SK-N-SH treated with all-trans-retinoic acid at 6 μM for 48 hours (cell line): ENCODE measurements around the gene C15orf61.

ENCODE experiments used
- ATAC-seq: fragments of 200-7000 bp; cut with Tn5 transposase; 3 replicates; pipeline ENCODE4 v1.9.1; 2020; ENCODE audit warnings: mild to moderate bottlenecking, moderate library complexity
- ARNTL ChIP-seq: fragments of 450-650 bp; formaldehyde crosslinking; IDR thresholded peaks from 2 replicates; pipeline ENCODE4 v1.5.0; 2020; ENCODE audit warnings: low read depth, mild to moderate bottlenecking, moderate library complexity, borderline replicate concordance
- BACH2 ChIP-seq: fragments of 250-450 bp; sonication (Bioruptor Pico); IDR thresholded peaks from 2 replicates; pipeline ENCODE4 v1.9.0; 2021; ENCODE audit warnings: mild to moderate bottlenecking, borderline replicate concordance
- CSDC2 ChIP-seq: fragments of 250-450 bp; sonication (Bioruptor Pico); IDR thresholded peaks from 2 replicates; pipeline ENCODE4 v1.5.0; 2020; ENCODE audit warnings: mild to moderate bottlenecking, moderate library complexity
- ESRRG ChIP-seq: fragments of 250-450 bp; sonication (Bioruptor Pico); IDR thresholded peaks from 2 replicates; pipeline ENCODE4 v1.6.1; 2021; ENCODE audit warnings: mild to moderate bottlenecking
- GLIS3 ChIP-seq: fragments of 250-450 bp; sonication (Bioruptor Pico); IDR thresholded peaks from 2 replicates; pipeline ENCODE4 v1.5.0; 2020; ENCODE audit warnings: mild to moderate bottlenecking, moderate library complexity
- ISL1 ChIP-seq: fragments of 250-450 bp; sonication (Bioruptor Pico); IDR thresholded peaks from 2 replicates; pipeline ENCODE4 v2.1.2; 2022; ENCODE audit warnings: mild to moderate bottlenecking, moderate library complexity
- OSR1 ChIP-seq: fragments of 250-450 bp; sonication (Bioruptor Pico); IDR thresholded peaks from 2 replicates; pipeline ENCODE4 v1.8.0; 2022; ENCODE audit warnings: moderate library complexity, mild to moderate bottlenecking, inconsistent platforms
- PPARA ChIP-seq: fragments of 250-450 bp; sonication (Bioruptor Pico); IDR thresholded peaks from 2 replicates; pipeline ENCODE4 v1.5.0; 2020; ENCODE audit warnings: mild to moderate bottlenecking, borderline replicate concordance
- RARB ChIP-seq: fragments of 250-450 bp; sonication (Bioruptor Pico); IDR thresholded peaks from 2 replicates; pipeline ENCODE4 v1.8.0; 2021; ENCODE audit warnings: mild to moderate bottlenecking, moderate library complexity
- SNAI2 ChIP-seq: fragments of 250-450 bp; sonication (Bioruptor Pico); IDR thresholded peaks from 2 replicates; pipeline ENCODE4 v1.5.0; 2020; ENCODE audit warnings: mild to moderate bottlenecking, moderate library complexity
- TCF4 ChIP-seq: fragments of 250-450 bp; sonication (Bioruptor Pico); IDR thresholded peaks from 2 replicates; pipeline ENCODE4 v1.8.0; 2021; ENCODE audit warnings: mild to moderate bottlenecking, moderate library complexity, borderline replicate concordance
- TOX ChIP-seq: fragments of 250-450 bp; sonication (Bioruptor Pico); IDR thresholded peaks from 2 replicates; pipeline ENCODE4 v1.8.0; 2021; ENCODE audit warnings: mild to moderate bottlenecking, moderate library complexity, borderline replicate concordance
- ZC3H10 ChIP-seq: fragments of 250-450 bp; sonication (Bioruptor Pico); IDR thresholded peaks from 2 replicates; pipeline ENCODE4 v1.5.1; 2021; ENCODE audit warnings: mild to moderate bottlenecking, moderate library complexity
- ZFP3 ChIP-seq: fragments of 250-450 bp; sonication (Bioruptor Pico); IDR thresholded peaks from 2 replicates; pipeline ENCODE4 v1.5.0; 2020; ENCODE audit warnings: mild to moderate bottlenecking, moderate library complexity
- ZFP30 ChIP-seq: fragments of 450-650 bp; formaldehyde crosslinking; IDR thresholded peaks from 2 replicates; pipeline ENCODE4 v1.5.0; 2022; ENCODE audit warnings: mild to moderate bottlenecking, moderate library complexity
- ZNF565 ChIP-seq: fragments of 450-650 bp; formaldehyde crosslinking; conservative IDR thresholded peaks from 2 replicates; pipeline ENCODE4 v1.5.0; 2020; ENCODE audit warnings: low read depth, mild to moderate bottlenecking, moderate library complexity
- ZNF70 ChIP-seq: fragments of 450-650 bp; formaldehyde crosslinking; IDR thresholded peaks from 2 replicates; pipeline ENCODE4 v1.5.0; 2020; ENCODE audit warnings: mild to moderate bottlenecking, moderate library complexity
- ZNF8 ChIP-seq: fragments of 450-650 bp; formaldehyde crosslinking; IDR thresholded peaks from 2 replicates; pipeline ENCODE4 v1.5.0; 2020; ENCODE audit warnings: mild to moderate bottlenecking, moderate library complexity
- TF ChIP-seq, protein P1 (sequence below): fragments of 250-450 bp; sonication (Bioruptor Pico); IDR thresholded peaks from 2 replicates; pipeline ENCODE4 v1.8.0; 2020; ENCODE audit warnings: mild to moderate bottlenecking, moderate library complexity, borderline replicate concordance
- TF ChIP-seq, protein P2 (sequence below): fragments of 250-450 bp; sonication (Bioruptor Pico); IDR thresholded peaks from 2 replicates; pipeline ENCODE4 v1.5.0; 2020; ENCODE audit warnings: mild to moderate bottlenecking, moderate library complexity
- TF ChIP-seq, protein P3 (sequence below): fragments of 250-450 bp; sonication (Bioruptor Pico); IDR thresholded peaks from 2 replicates; pipeline ENCODE4 v1.5.1; 2020; ENCODE audit warnings: low read depth, mild to moderate bottlenecking, moderate library complexity
- TF ChIP-seq, protein P4 (sequence below): fragments of 250-450 bp; sonication (Bioruptor Pico); IDR thresholded peaks from 2 replicates; pipeline ENCODE4 v1.8.0; 2021; ENCODE audit warnings: low read depth, mild to moderate bottlenecking, moderate library complexity, borderline replicate concordance

C15orf61 gene

DNA sequence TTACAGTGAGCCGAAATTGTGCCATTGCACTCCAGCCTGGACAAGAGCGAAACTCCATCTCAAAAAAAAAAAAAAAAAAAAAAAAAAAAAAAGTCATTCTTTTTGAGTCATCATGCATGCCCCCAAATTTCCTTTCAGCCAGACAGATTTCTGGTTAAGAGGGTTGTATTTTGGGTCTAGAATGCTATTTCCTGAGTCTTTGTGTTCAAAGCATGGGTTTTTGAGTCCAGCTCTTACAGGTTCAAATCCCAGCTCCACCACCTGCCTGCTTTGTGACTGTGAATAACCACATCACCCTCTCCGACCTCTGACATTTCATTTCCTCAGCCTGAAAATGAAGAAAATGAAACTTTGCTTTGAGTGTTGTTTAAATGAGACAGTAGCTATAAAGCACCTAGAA is 9.3 kb upstream of the C15orf61 start:
- no peak for ATAC-seq
- TF ChIP-seq, protein P1, sequence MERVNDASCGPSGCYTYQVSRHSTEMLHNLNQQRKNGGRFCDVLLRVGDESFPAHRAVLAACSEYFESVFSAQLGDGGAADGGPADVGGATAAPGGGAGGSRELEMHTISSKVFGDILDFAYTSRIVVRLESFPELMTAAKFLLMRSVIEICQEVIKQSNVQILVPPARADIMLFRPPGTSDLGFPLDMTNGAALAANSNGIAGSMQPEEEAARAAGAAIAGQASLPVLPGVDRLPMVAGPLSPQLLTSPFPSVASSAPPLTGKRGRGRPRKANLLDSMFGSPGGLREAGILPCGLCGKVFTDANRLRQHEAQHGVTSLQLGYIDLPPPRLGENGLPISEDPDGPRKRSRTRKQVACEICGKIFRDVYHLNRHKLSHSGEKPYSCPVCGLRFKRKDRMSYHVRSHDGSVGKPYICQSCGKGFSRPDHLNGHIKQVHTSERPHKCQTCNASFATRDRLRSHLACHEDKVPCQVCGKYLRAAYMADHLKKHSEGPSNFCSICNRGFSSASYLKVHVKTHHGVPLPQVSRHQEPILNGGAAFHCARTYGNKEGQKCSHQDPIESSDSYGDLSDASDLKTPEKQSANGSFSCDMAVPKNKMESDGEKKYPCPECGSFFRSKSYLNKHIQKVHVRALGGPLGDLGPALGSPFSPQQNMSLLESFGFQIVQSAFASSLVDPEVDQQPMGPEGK (CRISPR knock-in tag), result no peak
- TF ChIP-seq, protein P2, sequence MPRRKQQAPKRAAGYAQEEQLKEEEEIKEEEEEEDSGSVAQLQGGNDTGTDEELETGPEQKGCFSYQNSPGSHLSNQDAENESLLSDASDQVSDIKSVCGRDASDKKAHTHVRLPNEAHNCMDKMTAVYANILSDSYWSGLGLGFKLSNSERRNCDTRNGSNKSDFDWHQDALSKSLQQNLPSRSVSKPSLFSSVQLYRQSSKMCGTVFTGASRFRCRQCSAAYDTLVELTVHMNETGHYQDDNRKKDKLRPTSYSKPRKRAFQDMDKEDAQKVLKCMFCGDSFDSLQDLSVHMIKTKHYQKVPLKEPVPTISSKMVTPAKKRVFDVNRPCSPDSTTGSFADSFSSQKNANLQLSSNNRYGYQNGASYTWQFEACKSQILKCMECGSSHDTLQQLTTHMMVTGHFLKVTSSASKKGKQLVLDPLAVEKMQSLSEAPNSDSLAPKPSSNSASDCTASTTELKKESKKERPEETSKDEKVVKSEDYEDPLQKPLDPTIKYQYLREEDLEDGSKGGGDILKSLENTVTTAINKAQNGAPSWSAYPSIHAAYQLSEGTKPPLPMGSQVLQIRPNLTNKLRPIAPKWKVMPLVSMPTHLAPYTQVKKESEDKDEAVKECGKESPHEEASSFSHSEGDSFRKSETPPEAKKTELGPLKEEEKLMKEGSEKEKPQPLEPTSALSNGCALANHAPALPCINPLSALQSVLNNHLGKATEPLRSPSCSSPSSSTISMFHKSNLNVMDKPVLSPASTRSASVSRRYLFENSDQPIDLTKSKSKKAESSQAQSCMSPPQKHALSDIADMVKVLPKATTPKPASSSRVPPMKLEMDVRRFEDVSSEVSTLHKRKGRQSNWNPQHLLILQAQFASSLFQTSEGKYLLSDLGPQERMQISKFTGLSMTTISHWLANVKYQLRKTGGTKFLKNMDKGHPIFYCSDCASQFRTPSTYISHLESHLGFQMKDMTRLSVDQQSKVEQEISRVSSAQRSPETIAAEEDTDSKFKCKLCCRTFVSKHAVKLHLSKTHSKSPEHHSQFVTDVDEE (CRISPR knock-in tag), result no peak
- TF ChIP-seq, protein P3, sequence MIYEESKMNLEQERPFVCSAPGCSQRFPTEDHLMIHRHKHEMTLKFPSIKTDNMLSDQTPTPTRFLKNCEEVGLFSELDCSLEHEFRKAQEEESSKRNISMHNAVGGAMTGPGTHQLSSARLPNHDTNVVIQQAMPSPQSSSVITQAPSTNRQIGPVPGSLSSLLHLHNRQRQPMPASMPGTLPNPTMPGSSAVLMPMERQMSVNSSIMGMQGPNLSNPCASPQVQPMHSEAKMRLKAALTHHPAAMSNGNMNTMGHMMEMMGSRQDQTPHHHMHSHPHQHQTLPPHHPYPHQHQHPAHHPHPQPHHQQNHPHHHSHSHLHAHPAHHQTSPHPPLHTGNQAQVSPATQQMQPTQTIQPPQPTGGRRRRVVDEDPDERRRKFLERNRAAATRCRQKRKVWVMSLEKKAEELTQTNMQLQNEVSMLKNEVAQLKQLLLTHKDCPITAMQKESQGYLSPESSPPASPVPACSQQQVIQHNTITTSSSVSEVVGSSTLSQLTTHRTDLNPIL (CRISPR knock-in tag), result no peak
- TF ChIP-seq ZNF565 (CRISPR knock-in tag) (no peak), PPARA (CRISPR knock-in tag) (no peak), ZFP3 (CRISPR knock-in tag) (no peak), CSDC2 (CRISPR knock-in tag) (no peak), ZNF70 (CRISPR knock-in tag) (no peak), ARNTL (no peak), TOX (CRISPR knock-in tag) (no peak), GLIS3 (no peak), ISL1 (no peak), ZFP30 (CRISPR knock-in tag) (no peak), ZC3H10 (CRISPR knock-in tag) (no peak)
- TF ChIP-seq, protein P4, sequence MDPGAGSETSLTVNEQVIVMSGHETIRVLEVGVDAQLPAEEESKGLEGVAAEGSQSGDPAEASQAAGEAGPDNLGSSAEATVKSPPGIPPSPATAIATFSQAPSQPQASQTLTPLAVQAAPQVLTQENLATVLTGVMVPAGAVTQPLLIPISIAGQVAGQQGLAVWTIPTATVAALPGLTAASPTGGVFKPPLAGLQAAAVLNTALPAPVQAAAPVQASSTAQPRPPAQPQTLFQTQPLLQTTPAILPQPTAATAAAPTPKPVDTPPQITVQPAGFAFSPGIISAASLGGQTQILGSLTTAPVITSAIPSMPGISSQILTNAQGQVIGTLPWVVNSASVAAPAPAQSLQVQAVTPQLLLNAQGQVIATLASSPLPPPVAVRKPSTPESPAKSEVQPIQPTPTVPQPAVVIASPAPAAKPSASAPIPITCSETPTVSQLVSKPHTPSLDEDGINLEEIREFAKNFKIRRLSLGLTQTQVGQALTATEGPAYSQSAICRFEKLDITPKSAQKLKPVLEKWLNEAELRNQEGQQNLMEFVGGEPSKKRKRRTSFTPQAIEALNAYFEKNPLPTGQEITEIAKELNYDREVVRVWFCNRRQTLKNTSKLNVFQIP, result no peak

DNA sequence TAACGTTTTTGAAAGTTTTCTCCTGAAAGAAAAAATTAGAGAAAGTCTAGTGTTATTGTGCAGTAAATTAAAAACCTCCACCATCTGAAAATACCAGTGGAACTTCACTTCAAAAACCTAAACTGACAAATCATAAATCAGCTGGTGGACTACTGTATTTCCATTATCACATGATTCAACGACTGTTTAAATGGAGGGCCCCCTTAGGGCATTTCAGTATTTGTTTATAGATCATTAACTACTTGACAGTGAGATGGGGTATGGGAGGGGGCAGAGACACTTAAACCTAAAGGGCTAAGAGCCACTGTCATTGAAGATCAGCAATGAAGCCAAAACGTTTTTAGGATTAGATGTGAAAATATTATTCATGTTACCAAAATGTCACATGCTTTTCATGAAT is 8.8 kb upstream of the C15orf61 start:
- no peak for TF ChIP-seq TOX (CRISPR knock-in tag)
- no peak for TF ChIP-seq BACH2 (CRISPR knock-in tag)
- TF ChIP-seq RARB (CRISPR knock-in tag), result no peak
- TF ChIP-seq ZFP30 (CRISPR knock-in tag), result no peak
- TF ChIP-seq ZNF8, result no peak
- no peak for TF ChIP-seq ESRRG (CRISPR knock-in tag)
- TF ChIP-seq, protein P4, result no peak

DNA sequence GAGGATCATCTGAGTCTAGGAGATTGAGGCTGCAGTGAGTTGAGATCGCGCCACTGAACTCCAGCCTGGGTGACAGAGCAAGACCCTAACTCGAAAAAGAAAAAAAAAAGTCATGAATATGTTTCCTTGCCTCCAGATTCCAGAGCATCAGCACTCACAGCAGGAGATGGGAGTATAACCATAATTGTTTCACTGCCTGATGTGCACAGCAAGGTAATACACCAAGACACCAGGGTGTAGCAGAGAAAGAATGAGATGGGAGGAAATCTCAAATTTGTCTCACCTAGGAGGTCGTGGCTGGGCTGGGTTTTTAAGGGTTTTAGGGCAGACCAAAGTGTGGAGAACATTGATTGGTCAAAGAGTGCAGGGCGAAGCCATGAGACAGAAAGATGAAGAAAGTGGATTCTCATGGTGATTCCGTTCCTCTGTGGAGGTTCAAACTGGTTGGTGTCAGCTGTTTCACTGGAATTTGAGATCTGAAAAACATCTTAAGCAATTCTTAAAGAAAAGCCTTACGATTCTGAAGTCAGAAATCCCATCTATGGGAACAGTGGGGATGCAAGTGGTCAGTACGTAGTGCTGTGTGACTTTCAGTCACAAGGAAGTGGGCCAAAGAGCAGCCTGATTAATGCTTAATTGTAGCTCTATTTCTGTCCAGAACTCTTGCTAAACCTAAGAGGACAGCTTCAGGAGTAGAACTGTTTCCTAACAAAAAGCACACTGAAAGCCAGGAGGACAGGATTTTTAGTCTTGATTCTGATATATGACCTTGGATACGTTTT is 7.8 kb upstream of the C15orf61 start:
- no peak for ATAC-seq
- no peak for TF ChIP-seq TCF4
- no peak for TF ChIP-seq ARNTL
- no peak for TF ChIP-seq ZNF8
- TF ChIP-seq SNAI2 (CRISPR knock-in tag), result no peak
- no peak for TF ChIP-seq GLIS3
- TF ChIP-seq, protein P4, result no peak
- no peak for TF ChIP-seq TOX (CRISPR knock-in tag)
- TF ChIP-seq CSDC2 (CRISPR knock-in tag), result no peak
- no peak for TF ChIP-seq RARB (CRISPR knock-in tag)
- TF ChIP-seq ISL1, result no peak
- TF ChIP-seq BACH2 (CRISPR knock-in tag), result no peak
- no peak for TF ChIP-seq OSR1 (CRISPR knock-in tag)
- no peak for TF ChIP-seq ZFP3 (CRISPR knock-in tag)
- TF ChIP-seq, protein P3 (CRISPR knock-in tag), result no peak
- no peak for TF ChIP-seq ESRRG (CRISPR knock-in tag)

More for the DNA sequence above, 8.8 kb upstream of the C15orf61 start:
- no peak for ATAC-seq
